Measurements from ENCODE around the gene IGF1R.
A peak's percentile ranks its signal among the peaks of the same experiment; 100 is the strongest.

The IGF1R gene

DNA sequence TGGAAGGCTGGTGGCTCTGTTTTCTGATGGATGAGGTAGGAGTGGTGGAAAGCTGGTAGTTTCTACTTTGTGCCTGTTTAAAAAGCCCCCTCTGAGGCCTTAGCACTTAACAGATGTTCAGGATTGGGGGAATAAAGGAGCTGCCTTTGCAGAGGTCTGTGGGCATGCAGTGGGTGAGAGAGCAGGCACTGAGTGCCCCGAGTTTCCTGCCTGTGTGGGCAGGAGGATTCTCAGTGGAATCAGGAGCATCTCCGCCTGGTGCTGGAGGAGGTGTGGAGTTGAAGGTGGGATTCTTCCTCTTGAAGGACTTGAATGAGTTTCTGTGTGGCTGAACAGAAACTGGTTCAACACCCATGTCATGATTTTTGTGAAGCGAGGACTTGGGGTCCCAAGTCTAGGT is 74.3 kb downstream of the IGF1R start:
- Histone ChIP-seq H3K27ac (ENCODE audit: low read length) (no peak overlapping the region), H3K9ac (ENCODE audit: low read length) (no peak overlapping the region), H3K36me3 (ENCODE audit: control insufficient read depth, low read depth, low read length) (no peaks in the 10 kb centered on the region)

GRCh38 chr15:98723195-98723594 is 74.9 kb downstream of the IGF1R start:
- Histone ChIP-seq H3K27me3 (ENCODE audit: control insufficient read depth, insufficient read depth, low read length) (no peaks in the 10 kb centered on the region), H3K36me3 (ENCODE audit: control insufficient read depth, low read depth, low read length) (no peaks in the 10 kb centered on the region), H3K4me3 (ENCODE audit: low read length) (no peak overlapping the region), H3K27ac (ENCODE audit: low read length) (no peak overlapping the region), H3K9me3 (ENCODE audit: control insufficient read depth, low read depth, low read length) (no peaks in the 10 kb centered on the region), H3K4me1 (ENCODE audit: control insufficient read depth, low read depth, low read length) (peaks cover 45% of the 10 kb centered on the region), H3K9ac (ENCODE audit: low read length) (no peak overlapping the region)

More for the DNA sequence above, 74.3 kb downstream of the IGF1R start:
- Histone ChIP-seq H3K4me1 (ENCODE audit: control insufficient read depth, low read depth, low read length) (peaks cover 49% of the 10 kb centered on the region), H3K27me3 (ENCODE audit: control insufficient read depth, insufficient read depth, low read length) (no peaks in the 10 kb centered on the region), H3K9me3 (ENCODE audit: control insufficient read depth, low read depth, low read length) (no peaks in the 10 kb centered on the region), H3K4me3 (ENCODE audit: low read length) (no peak overlapping the region)

GRCh38 chr15:98724048-98724447 is 75.7 kb downstream of the IGF1R start:
- Histone ChIP-seq H3K36me3 (ENCODE audit: control insufficient read depth, low read depth, low read length) (no peaks in the 10 kb centered on the region), H3K9ac (ENCODE audit: low read length) (no peak overlapping the region), H3K4me3 (ENCODE audit: low read length) (no peak overlapping the region), H3K27me3 (ENCODE audit: control insufficient read depth, insufficient read depth, low read length) (no peaks in the 10 kb centered on the region), H3K27ac (ENCODE audit: low read length) (no peak overlapping the region), H3K4me1 (ENCODE audit: control insufficient read depth, low read depth, low read length) (peaks cover 45% of the 10 kb centered on the region), H3K9me3 (ENCODE audit: control insufficient read depth, low read depth, low read length) (no peaks in the 10 kb centered on the region)

GRCh38 chr15:98724494-98724893 is 76.2 kb downstream of the IGF1R start:
- H3K9me3 ChIP-seq (ENCODE audit: control insufficient read depth, low read depth, low read length), result no peaks in the 10 kb centered on the region
- H3K4me1 ChIP-seq (ENCODE audit: control insufficient read depth, low read depth, low read length), result peaks cover 45% of the 10 kb centered on the region
- H3K9ac ChIP-seq (ENCODE audit: low read length), result no peak overlapping the region
- no peaks in the 10 kb centered on the region for H3K27me3 ChIP-seq (ENCODE audit: control insufficient read depth, insufficient read depth, low read length)
- no peak overlapping the region for H3K4me3 ChIP-seq (ENCODE audit: low read length)
- no peak overlapping the region for H3K27ac ChIP-seq (ENCODE audit: low read length)
- H3K36me3 ChIP-seq (ENCODE audit: control insufficient read depth, low read depth, low read length), result no peaks in the 10 kb centered on the region

- H3K4me1 ChIP-seq (ENCODE audit: control insufficient read depth, low read depth, low read length), result peaks cover 35% of the 10 kb centered on the region
- H3K27me3 ChIP-seq (ENCODE audit: control insufficient read depth, insufficient read depth, low read length), result no peaks in the 10 kb centered on the region
- no peaks in the 10 kb centered on the region for H3K36me3 ChIP-seq (ENCODE audit: control insufficient read depth, low read depth, low read length)
- H3K27ac ChIP-seq (ENCODE audit: low read length), result no peak overlapping the region
- H3K9me3 ChIP-seq (ENCODE audit: control insufficient read depth, low read depth, low read length), result no peaks in the 10 kb centered on the region
- no peak overlapping the region for H3K9ac ChIP-seq (ENCODE audit: low read length)
- H3K4me3 ChIP-seq (ENCODE audit: low read length), result no peak overlapping the region
Observed at GRCh38 chr15:98725874-98726273, 77.5 kb downstream of the IGF1R start.

GRCh38 chr15:98727115-98728040 is 79.0 kb downstream of the IGF1R start:
- H3K4me1 ChIP-seq (ENCODE audit: control insufficient read depth, low read depth, low read length), result peaks cover 40% of the 10 kb centered on the region
- no peaks in the 10 kb centered on the region for H3K27me3 ChIP-seq (ENCODE audit: control insufficient read depth, insufficient read depth, low read length)
- H3K9me3 ChIP-seq (ENCODE audit: control insufficient read depth, low read depth, low read length), result no peaks in the 10 kb centered on the region
- H3K36me3 ChIP-seq (ENCODE audit: control insufficient read depth, low read depth, low read length), result no peaks in the 10 kb centered on the region
- no peak overlapping the region for H3K4me3 ChIP-seq (ENCODE audit: low read length)
- H3K9ac ChIP-seq (ENCODE audit: low read length), result no peak overlapping the region
- H3K27ac ChIP-seq (ENCODE audit: low read length), result peak overlapping the region; percentile 32

- Histone ChIP-seq H3K27me3 (ENCODE audit: control insufficient read depth, insufficient read depth, low read length) (no peaks in the 10 kb centered on the region), H3K36me3 (ENCODE audit: control insufficient read depth, low read depth, low read length) (no peaks in the 10 kb centered on the region), H3K27ac (ENCODE audit: low read length) (peak overlapping the region; percentile 37), H3K4me3 (ENCODE audit: low read length) (no peak overlapping the region), H3K4me1 (ENCODE audit: control insufficient read depth, low read depth, low read length) (peaks cover 33% of the 10 kb centered on the region), H3K9me3 (ENCODE audit: control insufficient read depth, low read depth, low read length) (no peaks in the 10 kb centered on the region), H3K9ac (ENCODE audit: low read length) (no peak overlapping the region)
Observed at GRCh38 chr15:98728082-98728810, 79.9 kb downstream of the IGF1R start.

DNA sequence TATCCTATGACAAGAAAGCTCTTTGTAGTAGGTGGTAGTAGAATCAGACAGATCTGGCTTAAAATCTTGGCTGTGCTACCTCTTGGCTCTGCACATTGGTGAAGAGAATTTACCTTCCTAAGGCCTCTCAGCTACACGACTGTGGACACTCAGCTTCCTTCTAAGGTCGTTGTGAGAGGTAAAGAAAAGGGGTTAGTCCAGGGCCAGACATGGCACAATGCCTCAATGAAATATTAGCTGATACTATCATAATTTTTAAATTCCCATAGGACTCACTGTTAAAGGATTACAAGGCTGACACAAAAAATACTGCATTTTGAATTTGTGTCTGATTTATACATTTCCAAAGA is 80.4 kb downstream of the IGF1R start:
- peak overlapping the region; percentile 37 for H3K27ac ChIP-seq (ENCODE audit: low read length)
- H3K36me3 ChIP-seq (ENCODE audit: control insufficient read depth, low read depth, low read length), result no peaks in the 10 kb centered on the region
- H3K4me3 ChIP-seq (ENCODE audit: low read length), result no peak overlapping the region
- no peak overlapping the region for H3K9ac ChIP-seq (ENCODE audit: low read length)
- H3K9me3 ChIP-seq (ENCODE audit: control insufficient read depth, low read depth, low read length), result no peaks in the 10 kb centered on the region
- H3K27me3 ChIP-seq (ENCODE audit: control insufficient read depth, insufficient read depth, low read length), result no peaks in the 10 kb centered on the region
- H3K4me1 ChIP-seq (ENCODE audit: control insufficient read depth, low read depth, low read length), result peaks cover 37% of the 10 kb centered on the region

GRCh38 chr15:98729446-98730042 is 81.2 kb downstream of the IGF1R start:
- no peaks in the 10 kb centered on the region for H3K36me3 ChIP-seq (ENCODE audit: control insufficient read depth, low read depth, low read length)
- H3K4me3 ChIP-seq (ENCODE audit: low read length), result no peak overlapping the region
- H3K9ac ChIP-seq (ENCODE audit: low read length), result no peak overlapping the region
- H3K4me1 ChIP-seq (ENCODE audit: control insufficient read depth, low read depth, low read length), result peaks cover 45% of the 10 kb centered on the region
- no peaks in the 10 kb centered on the region for H3K9me3 ChIP-seq (ENCODE audit: control insufficient read depth, low read depth, low read length)
- no peak overlapping the region for H3K27ac ChIP-seq (ENCODE audit: low read length)
- no peaks in the 10 kb centered on the region for H3K27me3 ChIP-seq (ENCODE audit: control insufficient read depth, insufficient read depth, low read length)

DNA sequence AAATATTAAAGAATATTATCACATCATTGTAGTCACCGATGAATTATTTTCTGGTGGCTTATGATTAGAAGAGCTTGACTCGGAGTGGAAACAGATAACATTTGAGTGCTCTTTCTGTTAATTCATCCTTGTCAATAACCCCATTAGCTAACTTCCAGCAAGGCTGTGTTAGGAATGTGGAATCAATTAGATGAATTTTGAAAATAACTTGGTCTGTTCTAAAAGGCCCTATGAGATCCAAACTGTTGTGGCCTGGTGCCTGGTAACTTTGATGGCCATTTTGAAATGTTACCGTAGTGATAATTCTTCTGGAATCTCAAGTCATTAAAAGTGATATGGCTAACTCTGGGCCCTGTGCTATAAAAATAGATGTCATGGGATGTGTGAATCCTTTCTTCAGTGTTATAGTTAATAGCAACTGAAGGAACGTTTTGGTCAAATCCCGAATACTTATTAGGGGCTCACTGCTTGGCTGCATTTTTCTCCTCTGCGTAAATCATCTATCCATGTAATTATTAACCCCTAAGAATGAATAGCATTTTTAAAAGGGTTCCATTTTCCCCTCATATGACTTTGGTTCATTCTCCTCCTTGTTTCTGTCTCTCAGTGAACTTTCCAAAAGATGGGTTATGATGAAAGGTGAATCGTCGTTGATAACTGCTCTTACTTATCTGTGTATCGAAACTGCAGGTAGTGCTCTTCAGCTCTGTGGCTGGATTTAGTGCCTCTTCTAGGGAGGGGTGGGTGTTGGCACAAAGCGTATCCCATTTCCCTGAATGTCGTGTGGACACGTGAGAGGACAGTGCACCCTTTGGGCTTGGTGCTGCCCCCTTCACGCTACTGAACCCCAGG is 82.7 kb downstream of the IGF1R start:
- H3K4me3 ChIP-seq (ENCODE audit: low read length), result no peak overlapping the region
- H3K9ac ChIP-seq (ENCODE audit: low read length), result no peak overlapping the region
- H3K27me3 ChIP-seq (ENCODE audit: control insufficient read depth, insufficient read depth, low read length), result no peaks in the 10 kb centered on the region
- no peaks in the 10 kb centered on the region for H3K9me3 ChIP-seq (ENCODE audit: control insufficient read depth, low read depth, low read length)
- peaks cover 47% of the 10 kb centered on the region for H3K4me1 ChIP-seq (ENCODE audit: control insufficient read depth, low read depth, low read length)
- H3K36me3 ChIP-seq (ENCODE audit: control insufficient read depth, low read depth, low read length), result no peaks in the 10 kb centered on the region
- no peak overlapping the region for H3K27ac ChIP-seq (ENCODE audit: low read length)

Data from iPS-18a (cell line).